ENCODE results near the gene C18orf63.

DNA sequence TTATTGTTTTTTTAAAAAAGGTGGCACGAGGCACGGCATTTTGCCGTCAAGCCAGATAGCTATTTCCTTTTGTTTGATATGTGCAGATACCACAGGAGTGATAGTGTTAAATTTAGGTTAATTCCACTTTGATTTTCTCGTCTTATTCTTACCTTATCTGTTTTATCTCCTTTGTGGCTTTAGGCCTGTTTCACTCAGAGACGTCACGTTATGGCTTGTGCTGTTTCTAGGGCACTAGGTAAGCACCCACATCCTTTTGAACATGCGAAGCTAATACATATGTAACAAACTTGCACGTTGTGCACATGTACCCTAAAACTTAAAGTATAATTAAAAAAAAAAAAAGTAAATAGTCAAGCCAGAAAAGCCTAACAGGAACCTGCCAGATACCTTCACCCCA is 57.8 kb downstream of the C18orf63 start:
- no peak for TF ChIP-seq POLR2A (IDR thresholded peaks at IDR 0.05)
- TF ChIP-seq, protein P1, sequence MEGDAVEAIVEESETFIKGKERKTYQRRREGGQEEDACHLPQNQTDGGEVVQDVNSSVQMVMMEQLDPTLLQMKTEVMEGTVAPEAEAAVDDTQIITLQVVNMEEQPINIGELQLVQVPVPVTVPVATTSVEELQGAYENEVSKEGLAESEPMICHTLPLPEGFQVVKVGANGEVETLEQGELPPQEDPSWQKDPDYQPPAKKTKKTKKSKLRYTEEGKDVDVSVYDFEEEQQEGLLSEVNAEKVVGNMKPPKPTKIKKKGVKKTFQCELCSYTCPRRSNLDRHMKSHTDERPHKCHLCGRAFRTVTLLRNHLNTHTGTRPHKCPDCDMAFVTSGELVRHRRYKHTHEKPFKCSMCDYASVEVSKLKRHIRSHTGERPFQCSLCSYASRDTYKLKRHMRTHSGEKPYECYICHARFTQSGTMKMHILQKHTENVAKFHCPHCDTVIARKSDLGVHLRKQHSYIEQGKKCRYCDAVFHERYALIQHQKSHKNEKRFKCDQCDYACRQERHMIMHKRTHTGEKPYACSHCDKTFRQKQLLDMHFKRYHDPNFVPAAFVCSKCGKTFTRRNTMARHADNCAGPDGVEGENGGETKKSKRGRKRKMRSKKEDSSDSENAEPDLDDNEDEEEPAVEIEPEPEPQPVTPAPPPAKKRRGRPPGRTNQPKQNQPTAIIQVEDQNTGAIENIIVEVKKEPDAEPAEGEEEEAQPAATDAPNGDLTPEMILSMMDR (IDR thresholded peaks at IDR 0.05): no peak
